GM23338 (cell line): ENCODE measurements around the gene ZBTB44. TPM values are rescaled to one million over a fixed set of nuclear protein-coding genes. Genes with fewer than 3 reads are reported as not detected.

Source experiments
- ATAC-seq: fragments of 200-7000 bp; cut with Tn5 transposase; 3 replicates; pipeline ENCODE4 v1.9.1; 2020
- DNase-seq: peaks from one replicate; pipeline ENCODE4 v3.0.0-alpha.2; 2015; ENCODE audit warnings: low spot score
- H2AFZ ChIP-seq: fragments of 200-600 bp; sonication (generic); 2 replicates; pipeline ENCODE4 v1.8.0; 2016; ENCODE audit warnings: antibody characterized with exemption, mild to moderate bottlenecking, moderate library complexity
- H3F3A ChIP-seq: fragments of 200-600 bp; sonication (generic); replicated peaks from 2 replicates; pipeline ENCODE4 v1.8.0; 2017; ENCODE audit warnings: antibody characterized with exemption, mixed run types, low read depth
- H3K27ac ChIP-seq: fragments of 200-600 bp; sonication (generic); 2 replicates; pipeline ENCODE4 v1.6.1; 2016; ENCODE audit warnings: low read depth
- H3K27me3 ChIP-seq: fragments of 200-600 bp; sonication (generic); 2 replicates; pipeline ENCODE4 v1.8.0; 2016; ENCODE audit warnings: mild to moderate bottlenecking, mixed run types, moderate library complexity; ENCODE audit not compliant: insufficient read depth
- H3K36me3 ChIP-seq: fragments of 200-600 bp; sonication (generic); 2 replicates; pipeline ENCODE4 v1.8.0; 2016; ENCODE audit warnings: mild to moderate bottlenecking; ENCODE audit not compliant: insufficient read depth
- H3K4me1 ChIP-seq: fragments of 200-600 bp; sonication (generic); 2 replicates; pipeline ENCODE4 v1.8.0; 2016; ENCODE audit warnings: mild to moderate bottlenecking, moderate library complexity; ENCODE audit not compliant: insufficient read depth
- H3K4me2 ChIP-seq: fragments of 200-600 bp; sonication (generic); 2 replicates; pipeline ENCODE4 v1.7.1; 2017; ENCODE audit warnings: mixed run types
- H3K4me3 ChIP-seq: fragments of 200-600 bp; sonication (generic); 2 replicates; pipeline ENCODE4 v1.6.1; 2016; ENCODE audit warnings: mixed run types
- H3K79me2 ChIP-seq: fragments of 200-600 bp; sonication (generic); replicated peaks from 2 replicates; pipeline ENCODE4 v1.8.0; 2017; ENCODE audit warnings: mild to moderate bottlenecking; ENCODE audit not compliant: insufficient read depth
- H3K9me2 ChIP-seq: fragments of 200-600 bp; sonication (generic); 2 replicates; pipeline ENCODE4 v1.8.0; 2017; ENCODE audit not compliant: insufficient read depth
- H4K20me1 ChIP-seq: fragments of 200-600 bp; sonication (generic); replicated peaks from 2 replicates; pipeline ENCODE4 v1.8.0; 2017; ENCODE audit warnings: mild to moderate bottlenecking; ENCODE audit not compliant: insufficient read depth
- H3K27ac Mint-ChIP-seq: 2 replicates; pipeline ENCODE4 v1.8.0; 2020; ENCODE audit warnings: inconsistent platforms, mild to moderate bottlenecking, moderate library complexity, mixed read lengths
- H3K27me3 Mint-ChIP-seq: 3 replicates; pipeline ENCODE4 v1.8.0; 2022; ENCODE audit warnings: low read depth, mild to moderate bottlenecking, moderate library complexity, mixed read lengths, inconsistent platforms; ENCODE audit not compliant: insufficient read depth, poor library complexity
- H3K36me3 Mint-ChIP-seq: 3 replicates; pipeline ENCODE4 v1.8.0; 2021; ENCODE audit warnings: low read depth, mild to moderate bottlenecking, inconsistent platforms, moderate library complexity, mixed read lengths
- H3K4me1 Mint-ChIP-seq: 3 replicates; pipeline ENCODE4 v1.8.0; 2020; ENCODE audit warnings: mild to moderate bottlenecking, inconsistent platforms, mixed read lengths
- H3K4me3 Mint-ChIP-seq: 3 replicates; pipeline ENCODE4 v1.8.0; 2021; ENCODE audit warnings: moderate library complexity, mild to moderate bottlenecking, inconsistent platforms, mixed read lengths
- H3K9me3 Mint-ChIP-seq: 3 replicates; pipeline ENCODE4 v1.8.0; 2020; ENCODE audit warnings: moderate library complexity, mild to moderate bottlenecking, inconsistent platforms, mixed read lengths
- CREB1 ChIP-seq: fragments of 250-450 bp; sonication (Bioruptor Pico); IDR thresholded peaks from 2 replicates; pipeline ENCODE4 v1.5.0; 2020; ENCODE audit warnings: low read depth, mild to moderate bottlenecking, moderate library complexity
- CTCF ChIP-seq, 2 experiments: fragments of 200-600 bp in 1 of 2; sonication (generic) in 1 of 2; conservative IDR thresholded peaks; 2 replicates each; pipeline versions ENCODE4 v1.5.1 to v1.6.1; 2016 to 2017; ENCODE audit warnings: antibody characterized with exemption in 2 of 2, low read depth in 2 of 2, mild to moderate bottlenecking in 2 of 2, moderate library complexity in 1 of 2
- ETS1 ChIP-seq: IDR thresholded peaks from 2 replicates; pipeline ENCODE4 v1.6.1; 2016; ENCODE audit warnings: antibody characterized with exemption
- EZH2 ChIP-seq: fragments of 200-600 bp; sonication (generic); IDR thresholded peaks from one replicate; pipeline ENCODE4 v1.8.0; 2017; ENCODE audit warnings: antibody characterized with exemption, mild to moderate bottlenecking, low read depth; ENCODE audit not compliant: unreplicated experiment
- EZH2phosphoT487 ChIP-seq: fragments of 200-600 bp; sonication (generic); IDR thresholded peaks from one replicate; pipeline ENCODE4 v1.8.1; 2018; ENCODE audit warnings: antibody characterized with exemption; ENCODE audit not compliant: unreplicated experiment
- NANOG ChIP-seq: IDR thresholded peaks from 2 replicates; pipeline ENCODE4 v1.6.1; 2016; ENCODE audit warnings: antibody characterized with exemption, borderline replicate concordance
- STAT1 ChIP-seq: IDR thresholded peaks from one replicate; pipeline ENCODE4 v1.6.1; 2016; ENCODE audit warnings: antibody characterized with exemption; ENCODE audit not compliant: unreplicated experiment
- ZNF462 ChIP-seq: fragments of 250-450 bp; sonication (Bioruptor Pico); IDR thresholded peaks from 2 replicates; pipeline ENCODE4 v1.5.0; 2020; ENCODE audit warnings: mild to moderate bottlenecking, moderate library complexity
- polyA plus RNA-seq: library from polyadenylated mRNA; unstranded; fragments of >200 nt; fragmentation: Nextera tagmentation; extraction: Ambion mirVana; gene quantifications from 2 replicates; pipeline ENCODE4 v1.2.1, GENCODE V29; 2016
- total RNA-seq: library from RNA; depleted of rRNA; stranded (reverse); fragments of >200 nt; shearing (Covaris generic); gene quantifications from 2 replicates; pipeline ENCODE4 v1.2.3, GENCODE V29; 2014

ZBTB44 gene
- total and polyA plus RNA-seq, 2 experiments from 2014 or later: 61.2 to 102 TPM

- no peak overlapping the region for H3K4me2 ChIP-seq
- H3K36me3 ChIP-seq: no peaks in the 10 kb centered on the region
- no peaks in the 10 kb centered on the region for H3K4me1 ChIP-seq
- Mint-ChIP-seq H3K27me3 (peaks cover 3% of the 10 kb centered on the region), H3K27ac (no peak overlapping the region), H3K4me1 (no peaks in the 10 kb centered on the region; the same call in 2 of the 3 replicates), H3K9me3 (no peaks in the 10 kb centered on the region), H3K36me3 (peaks cover 1% of the 10 kb centered on the region; the same call in 2 of the 3 replicates), H3K4me3 (no peak overlapping the region)
- ATAC-seq (peak; percentile 88), DNase-seq (peak; percentile 64)
- TF ChIP-seq CTCF (conservative IDR thresholded peaks at IDR 0.05; ENCODE audit: low read depth in 2 of 2): peak; percentile 13 to 56; a peak in 3 of 4 replicates
- no peak for TF ChIP-seq NANOG
- H3K27ac ChIP-seq: no peak overlapping the region
- no peak overlapping the region for H3K4me3 ChIP-seq
- H3F3A ChIP-seq: no peaks in the 10 kb centered on the region
- H2AFZ ChIP-seq: no peak overlapping the region
- H4K20me1 ChIP-seq: no peaks in the 10 kb centered on the region; the same call in 1 of the 2 replicates
- no peaks in the 10 kb centered on the region for H3K27me3 ChIP-seq
- no peaks in the 10 kb centered on the region for H3K9me2 ChIP-seq
- H3K79me2 ChIP-seq: no peaks in the 10 kb centered on the region
Observed at GRCh38 chr11:130189492-130190210, 125.1 kb downstream of the ZBTB44 start.

DNA sequence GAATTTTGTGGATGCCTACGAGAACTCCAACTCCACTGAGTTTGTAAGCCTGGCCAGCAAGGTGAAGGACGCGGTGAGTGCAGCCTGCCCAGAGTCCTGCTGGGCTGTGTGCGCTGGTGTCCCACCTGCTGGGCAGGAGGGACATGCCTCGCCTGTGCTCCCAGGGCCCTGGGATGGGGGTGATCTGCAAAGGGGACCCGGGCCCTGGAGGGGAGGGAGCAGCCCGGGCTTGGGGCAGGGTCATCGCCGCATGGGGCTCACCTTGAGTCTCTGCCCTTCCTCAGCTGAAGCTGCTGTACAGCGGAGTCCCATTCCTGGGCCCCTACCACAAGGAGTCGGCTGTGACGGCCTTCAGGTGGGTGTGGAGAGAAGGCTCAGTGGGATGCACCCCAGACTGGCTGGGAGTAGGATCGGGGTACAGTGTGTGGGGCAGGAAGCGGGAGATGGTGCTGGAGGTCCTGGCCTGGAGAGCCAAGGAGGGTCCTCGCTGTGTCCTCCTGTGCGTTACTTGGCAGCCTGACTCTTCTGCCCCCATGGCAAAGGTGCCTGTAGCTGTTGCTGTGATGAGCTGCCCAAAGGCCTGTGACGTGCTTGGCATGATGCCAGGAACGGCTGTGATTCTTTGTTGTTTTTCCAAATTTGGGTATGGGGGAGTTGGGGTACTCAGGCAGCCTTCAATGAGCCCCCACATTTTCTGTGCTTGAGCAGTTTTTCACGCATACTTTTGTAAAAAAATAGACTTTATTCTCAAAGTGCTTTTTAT is 126.0 kb downstream of the ZBTB44 start:
- Histone ChIP-seq H4K20me1 (no peaks in the 10 kb centered on the region; the same call in 1 of the 2 replicates), H3F3A (no peaks in the 10 kb centered on the region), H3K79me2 (no peaks in the 10 kb centered on the region), H2AFZ (no peak overlapping the region), H3K4me1 (no peaks in the 10 kb centered on the region), H3K9me2 (no peaks in the 10 kb centered on the region), H3K4me2 (no peak overlapping the region), H3K27me3 (no peaks in the 10 kb centered on the region), H3K36me3 (no peaks in the 10 kb centered on the region), H3K4me3 (no peak overlapping the region), H3K27ac (no peak overlapping the region)
- Mint-ChIP-seq H3K4me3 (no peak overlapping the region), H3K27me3 (no peaks in the 10 kb centered on the region), H3K27ac (no peak overlapping the region), H3K9me3 (no peaks in the 10 kb centered on the region), H3K36me3 (no peaks in the 10 kb centered on the region; the same call in 2 of the 3 replicates), H3K4me1 (peaks cover 3% of the 10 kb centered on the region)
- DNase-seq (no peak), ATAC-seq (no peak)
- TF ChIP-seq ZNF462 (CRISPR knock-in tag): no peak
- no peak for TF ChIP-seq EZH2phosphoT487
- TF ChIP-seq ETS1: no peak
- no peak for TF ChIP-seq STAT1
- TF ChIP-seq EZH2: no peak
- TF ChIP-seq CREB1 (CRISPR knock-in tag): no peak
